A549 (cell line): ENCODE measurements around the gene LHX5. TPM values are rescaled to one million over a fixed set of nuclear protein-coding genes. Genes with fewer than 3 reads are reported as not detected.

Experiments
- ATAC-seq, 2 experiments: fragments of 200-7000 bp in 1 of 2; fragments of >200 bp in 1 of 2; cut with Nextera tagmentation in 1 of 2; cut with Tn5 transposase in 1 of 2; 3 replicates each; pipeline versions ENCODE4 v1.8.0 to v1.9.1; 2018 to 2020; ENCODE audit warnings: mild to moderate bottlenecking in 1 of 2, moderate library complexity in 1 of 2
- CTCF ChIA-PET: fragments of 300-600 bp; sonication (Branson Sonifier 250); formaldehyde crosslinking; extraction: SDS; loops from one replicate; lab custom pipeline; 2021; ENCODE audit warnings: antibody characterized with exemption, inconsistent platforms; lab: Yijun Ruan, JAX
- POLR2A ChIA-PET: fragments of 350-600 bp; formaldehyde crosslinking; extraction: SDS; loops from one replicate; lab custom pipeline; 2021; ENCODE audit warnings: antibody characterized with exemption, inconsistent platforms; lab: Yijun Ruan, JAX
- DNase-seq, 2 experiments: peaks; one replicate each; pipeline versions ENCODE4 v3.0.0 to v3.0.0-alpha.2; 2011 to 2016; ENCODE audit warnings: low read depth in 1 of 2, low spot score in 1 of 2
- FAIRE-seq: peaks from 2 replicates; lab custom pipeline; 2011; peaks lifted over from hg19 to GRCh38; lab: Jason Lieb, UNC
- H3K27ac ChIP-seq, 2 experiments: fragments of >200 bp; sonication (Bioruptor Twin); formaldehyde crosslinking; 3 replicates each; pipeline ENCODE4 v1.5.1; 2016 to 2017
- H3K4me1 ChIP-seq: fragments of >200 bp; sonication (Bioruptor Twin); formaldehyde crosslinking; 3 replicates; pipeline ENCODE4 v1.6.1; 2016
- H3K4me2 ChIP-seq: fragments of >200 bp; sonication (Bioruptor Twin); formaldehyde crosslinking; 3 replicates; pipeline ENCODE4 v1.6.1; 2016
- H3K4me3 ChIP-seq: fragments of >200 bp; sonication (Bioruptor Twin); formaldehyde crosslinking; 3 replicates; pipeline ENCODE4 v1.5.1; 2016
- H3K9me3 ChIP-seq: fragments of >200 bp; sonication (Bioruptor Twin); formaldehyde crosslinking; 3 replicates; pipeline ENCODE4 v1.6.1; 2016
- BCL3 ChIP-seq: fragments of >200 bp; sonication (Bioruptor Twin); formaldehyde crosslinking; IDR thresholded peaks from 3 replicates; pipeline ENCODE4 v1.6.1; 2016
- BHLHE40 ChIP-seq: IDR thresholded peaks from 2 replicates; pipeline ENCODE4 v1.6.1; 2012; ENCODE audit warnings: low read depth, low read length, inconsistent platforms
- CBX2 ChIP-seq: fragments of 200-600 bp; sonication (generic); IDR thresholded peaks from 2 replicates; pipeline ENCODE4 v1.6.1; 2016; ENCODE audit warnings: low read depth, mild to moderate bottlenecking, borderline replicate concordance
- EHF ChIP-seq: fragments of 250-450 bp; sonication (Bioruptor Pico); IDR thresholded peaks from 2 replicates; pipeline ENCODE4 v1.5.0; 2020; ENCODE audit warnings: mild to moderate bottlenecking
- EHMT2 ChIP-seq: fragments of 200-600 bp; sonication (generic); IDR thresholded peaks from 2 replicates; pipeline ENCODE4 v1.6.1; 2016; ENCODE audit warnings: antibody characterized with exemption, low read depth, mild to moderate bottlenecking, moderate library complexity
- ELK1 ChIP-seq: fragments of 150-350 bp; IDR thresholded peaks from 2 replicates; pipeline ENCODE4 v1.6.1; 2014; ENCODE audit warnings: low read depth, mild to moderate bottlenecking, low read length
- FOSL2 ChIP-seq, 2 experiments: fragments of 450-650 bp in 1 of 2; fragments of >200 bp in 1 of 2; sonication (Bioruptor Twin) in 1 of 2; formaldehyde crosslinking; IDR thresholded peaks; 2 replicates each; pipeline versions ENCODE4 v1.5.0 to v1.6.1; 2016 to 2020; ENCODE audit warnings: mild to moderate bottlenecking in 1 of 2, moderate library complexity in 1 of 2
- FOXS1 ChIP-seq: fragments of 250-450 bp; sonication (Bioruptor Pico); IDR thresholded peaks from 2 replicates; pipeline ENCODE4 v1.5.0; 2020; ENCODE audit warnings: mild to moderate bottlenecking, moderate library complexity
- GATA3 ChIP-seq: IDR thresholded peaks from 2 replicates; pipeline ENCODE4 v1.6.1; 2012; ENCODE audit warnings: borderline replicate concordance
- JUN ChIP-seq, 2 experiments: fragments of >200 bp; sonication (Bioruptor Twin); formaldehyde crosslinking; IDR thresholded peaks; 2 replicates in 1 of 2; 3 replicates in 1 of 2; pipeline ENCODE4 v1.6.1; 2016 to 2017
- JUNB ChIP-seq: fragments of >200 bp; sonication (Bioruptor Twin); formaldehyde crosslinking; IDR thresholded peaks from 2 replicates; pipeline ENCODE4 v1.6.1; 2016
- KDM1A ChIP-seq: fragments of 200-600 bp; sonication (generic); IDR thresholded peaks from 2 replicates; pipeline ENCODE4 v1.6.1; 2016; ENCODE audit warnings: low read depth, mild to moderate bottlenecking
- KDM5A ChIP-seq: fragments of 200-600 bp; sonication (generic); IDR thresholded peaks from 2 replicates; pipeline ENCODE4 v1.6.1; 2016; ENCODE audit warnings: antibody characterized with exemption, mild to moderate bottlenecking
- MAFK ChIP-seq: fragments of 450-650 bp; IDR thresholded peaks from 2 replicates; pipeline ENCODE4 v1.6.1; 2014; ENCODE audit not compliant: partially characterized antibody
- NPAS2 ChIP-seq: fragments of 250-450 bp; sonication (Bioruptor Pico); IDR thresholded peaks from 2 replicates; pipeline ENCODE4 v1.8.0; 2022; ENCODE audit warnings: mild to moderate bottlenecking, moderate library complexity, borderline replicate concordance
- POLR2AphosphoS2 ChIP-seq: conservative IDR thresholded peaks from 2 replicates; pipeline ENCODE4 v1.6.1; 2012; ENCODE audit warnings: low read length, improper control_type of control experiment, inconsistent platforms
- RAD21 ChIP-seq, 2 experiments: fragments of >200 bp in 1 of 2; sonication (Bioruptor Twin) in 1 of 2; formaldehyde crosslinking in 1 of 2; IDR thresholded peaks in 1 of 2; conservative IDR thresholded peaks in 1 of 2; 2 replicates in 1 of 2; 3 replicates in 1 of 2; pipeline ENCODE4 v1.6.1; 2012 to 2018; ENCODE audit warnings: inconsistent platforms in 1 of 2
- RCOR1 ChIP-seq: fragments of 150-350 bp; IDR thresholded peaks from 2 replicates; pipeline ENCODE4 v1.6.1; 2014; ENCODE audit warnings: antibody characterized with exemption, low read length, low read depth
- RNF2 ChIP-seq: fragments of 200-600 bp; sonication (generic); IDR thresholded peaks from 2 replicates; pipeline ENCODE4 v1.6.1; 2016; ENCODE audit warnings: low read depth, mild to moderate bottlenecking, antibody characterized with exemption, moderate library complexity, borderline replicate concordance
- SMC3 ChIP-seq: fragments of >200 bp; sonication (Bioruptor Twin); formaldehyde crosslinking; IDR thresholded peaks from 3 replicates; pipeline ENCODE4 v1.6.1; 2018; ENCODE audit warnings: inconsistent platforms
- USF2 ChIP-seq: fragments of 450-650 bp; IDR thresholded peaks from 2 replicates; pipeline ENCODE4 v1.6.1; 2014; ENCODE audit warnings: antibody characterized with exemption
- ZC3H11A ChIP-seq: fragments of 450-650 bp; IDR thresholded peaks from 2 replicates; pipeline ENCODE4 v1.6.1; 2014; ENCODE audit warnings: antibody characterized with exemption, mild to moderate bottlenecking
- ZNF302 ChIP-seq: fragments of 250-450 bp; sonication (Bioruptor Pico); IDR thresholded peaks from 2 replicates; pipeline ENCODE4 v1.9.0; 2021; ENCODE audit warnings: inconsistent platforms, mild to moderate bottlenecking, moderate library complexity
- WGBS: methylation state at CpG from one replicate; pipeline ENCODE4 v1.1.6; 2017; ENCODE audit errors: missing lambda C conversion rate; 5-methylcytosine and 5-hydroxymethylcytosine counted together
- polyA plus RNA-seq, 4 experiments: library from polyadenylated mRNA; depleted of rRNA in 3 of 4; stranded (reverse); fragments of >200 nt; fragmentation: RNase III in 1 of 4; extraction: RNeasy Plus Mini Kit Qiagen cat#74134 plus additional on column Dnase treatment in 1 of 4; gene quantifications; 2 replicates in 3 of 4; 3 replicates in 1 of 4; pipeline ENCODE4 v1.2.3, GENCODE V29; 2011 to 2017

LHX5 gene
- polyA plus RNA-seq, 2 of the 4 experiments (the other 2 are of a cell fraction) = not detected

- CTCF ChIA-PET = no interaction called here
Observed at GRCh38 chr12:113448873-113449272, 22.8 kb downstream of the LHX5 start.

GRCh38 chr12:113445544-113446171 lies 26.0 kb downstream of the LHX5 start:
- ATAC-seq = peak; percentile 39 to 44; a peak in 2 of 6 replicates
- no peak for FAIRE-seq
- TF ChIP-seq RNF2 = no peak
- TF ChIP-seq EHF (CRISPR knock-in tag) = no peak
- no peak overlapping the region for H3K4me3 ChIP-seq
- no peaks in the 10 kb centered on the region for H3K4me1 ChIP-seq
- CTCF ChIA-PET = interaction anchor here (0.6 to 1.9 kb wide), 6 partner anchors 11 to 466 kb away, joined by 3 to 11 read pairs (median 4); no protein-coding TSS in a partner anchor
- H3K9me3 ChIP-seq = no peaks in the 10 kb centered on the region
- WGBS = 32% methylated on average over 6 of the region's 6 CpGs
- no peak overlapping the region for H3K27ac ChIP-seq
- DNase-seq = no peak
- no peak overlapping the region for H3K4me2 ChIP-seq
- POLR2A ChIA-PET = no interaction called here

More at GRCh38 chr12:113448873-113449272, 22.8 kb downstream of the LHX5 start:
- no peak overlapping the region for H3K27ac ChIP-seq
- no peak for DNase-seq
- POLR2A ChIA-PET = no interaction called here
- H3K4me3 ChIP-seq = no peak overlapping the region
- no peaks in the 10 kb centered on the region for H3K9me3 ChIP-seq
- H3K4me1 ChIP-seq = no peaks in the 10 kb centered on the region
- TF ChIP-seq KDM5A = no peak
- no peak for TF ChIP-seq BCL3
- TF ChIP-seq EHMT2 = no peak
- TF ChIP-seq JUNB = no peak
- H3K4me2 ChIP-seq = no peak overlapping the region
- WGBS = 27% methylated on average over 7 of the region's 7 CpGs
- no peak for ATAC-seq
- no peak for FAIRE-seq

GRCh38 chr12:113443030-113443539 lies 28.6 kb downstream of the LHX5 start:
- DNase-seq = no peak
- TF ChIP-seq RNF2 = no peak
- peak; percentile 17; the same call in 1 of the 2 replicates for TF ChIP-seq USF2
- 36% methylated on average over 6 of the region's 6 CpGs for WGBS
- H3K4me3 ChIP-seq = no peak overlapping the region
- POLR2A ChIA-PET = interaction anchor here (1.2 kb wide), 1 partner anchor 324 kb away, joined by 3 read pairs; no protein-coding TSS in a partner anchor
- ATAC-seq = 0 out of 6 replicates have a peak, but pooled peaks of 1 of the 2 experiments have one; percentile 8
- H3K4me2 ChIP-seq = no peak overlapping the region
- no peak for FAIRE-seq
- CTCF ChIA-PET = interaction anchor here (0.8 to 5.2 kb wide), 6 partner anchors 15 to 130 kb away, joined by 3 to 25 read pairs (median 6); no protein-coding TSS in a partner anchor
- H3K9me3 ChIP-seq = no peaks in the 10 kb centered on the region
- no peaks in the 10 kb centered on the region for H3K4me1 ChIP-seq
- no peak overlapping the region for H3K27ac ChIP-seq

GRCh38 chr12:113440947-113441782 lies 30.5 kb downstream of the LHX5 start:
- CTCF ChIA-PET = interaction anchor here (0.5 to 5.2 kb wide), 9 partner anchors 11 to 469 kb away, joined by 3 to 25 read pairs (median 4); no protein-coding TSS in a partner anchor
- 42% methylated on average over 14 of the region's 14 CpGs for WGBS
- H3K4me1 ChIP-seq = no peaks in the 10 kb centered on the region

More at GRCh38 chr12:113440947-113441782, 30.5 kb downstream of the LHX5 start:
- no peak for ATAC-seq
- no peak for TF ChIP-seq RAD21 (conservative IDR thresholded peaks at IDR 0.05 in 1 of 2, IDR thresholded peaks at IDR 0.05 in 1 of 2)
- no peak for TF ChIP-seq RCOR1
- no peak for TF ChIP-seq ZC3H11A
- no peak for TF ChIP-seq MAFK
- no peak for TF ChIP-seq FOXS1 (CRISPR knock-in tag)
- TF ChIP-seq ELK1 = no peak
- TF ChIP-seq KDM1A = no peak
- no peak for TF ChIP-seq JUN (IDR thresholded peaks at IDR 0.05)
- no peak for TF ChIP-seq POLR2AphosphoS2
- no peak for TF ChIP-seq BHLHE40
- TF ChIP-seq NPAS2 (CRISPR knock-in tag) = no peak
- TF ChIP-seq CBX2 = no peak
- no peak for TF ChIP-seq GATA3
- no peak for TF ChIP-seq FOSL2 (IDR thresholded peaks at IDR 0.05)
- no peak for TF ChIP-seq FOSL2 (CRISPR knock-in tag; IDR thresholded peaks at IDR 0.05)
- TF ChIP-seq SMC3 = no peak
- no peak for TF ChIP-seq ZNF302 (CRISPR knock-in tag)
- FAIRE-seq = no peak
- no peak overlapping the region for H3K27ac ChIP-seq
- POLR2A ChIA-PET = interaction anchor here (0.8 kb wide), 1 partner anchor 9 kb away, joined by 6 read pairs; no protein-coding TSS in a partner anchor
- DNase-seq = no peak
- no peak overlapping the region for H3K4me3 ChIP-seq
- no peaks in the 10 kb centered on the region for H3K9me3 ChIP-seq
- no peak overlapping the region for H3K4me2 ChIP-seq
